Renal cortex interstitium (tissue), 15 donors: ENCODE measurements around the gene SOBP. TPM values are rescaled to one million over a fixed set of nuclear protein-coding genes. Genes with fewer than 3 reads are reported as not detected.
"Not testable (repeated sequence)": the region's sequence is repeated elsewhere in the genome, so short reads cannot be mapped to it uniquely, and the experiment has no call there.

Source experiments
- DNase-seq, 11 donors: peaks; one replicate each; pipeline ENCODE4 v3.0.0-alpha.2; 2013; ENCODE audit warnings: low read depth in 9 of 11, low spot score in 4 of 11; ENCODE audit errors: extremely low read depth in 1 of 11
- long read RNA-seq, 16 experiments: transcript quantifications; one replicate each; lab custom pipeline, GENCODE V29; 2026
- polyA plus RNA-seq, 3 donors: library from polyadenylated mRNA; unstranded; fragments of 120-200 nt; gene quantifications; one replicate each; pipeline ENCODE4 v1.2.1, GENCODE V29; 2013; ENCODE audit not compliant: insufficient read length in 3 of 3

SOBP gene
- polyA plus RNA-seq, result 10 to 100 TPM; 12.0 to 15.7 (median 14.6) TPM
- long read RNA-seq, donor 1, partial matches to known transcripts, result 36 of 36 reads
- long read RNA-seq, donor 1, other reads (novel, unspliced or antisense), result 0 of 36 reads
- long read RNA-seq, donor 2, partial matches to known transcripts, result 25 of 25 reads
- long read RNA-seq, donor 2, other reads (novel, unspliced or antisense), result 0 of 25 reads
- long read RNA-seq, donor 3, full-length matches to known transcripts, result 1 of 1 reads
- long read RNA-seq, donor 3, partial matches to known transcripts, result 0 of 1 reads
- long read RNA-seq, donor 3, other reads (novel, unspliced or antisense), result 0 of 1 reads
- long read RNA-seq, donor 4, result 0 reads
- long read RNA-seq, donor 5, result 0 reads
- long read RNA-seq, donor 6, partial matches to known transcripts, result 9 of 9 reads
- long read RNA-seq, donor 6, other reads (novel, unspliced or antisense), result 0 of 9 reads
- long read RNA-seq, donor 7, full-length matches to known transcripts, result 1 of 1 reads
- long read RNA-seq, donor 7, partial matches to known transcripts, result 0 of 1 reads
- long read RNA-seq, donor 7, other reads (novel, unspliced or antisense), result 0 of 1 reads
- long read RNA-seq, donor 8, result 0 reads
- long read RNA-seq, donor 9, result 0 reads
- long read RNA-seq, donor 10, result 0 reads
- long read RNA-seq, donor 11, full-length matches to known transcripts, result 4 of 4 reads
- long read RNA-seq, donor 11, partial matches to known transcripts, result 0 of 4 reads
- long read RNA-seq, donor 11, other reads (novel, unspliced or antisense), result 0 of 4 reads
- long read RNA-seq, donor 12, partial matches to known transcripts, result 11 of 11 reads
- long read RNA-seq, donor 12, other reads (novel, unspliced or antisense), result 0 of 11 reads
- long read RNA-seq, donor 13, result 0 reads
- long read RNA-seq, donor 14, result 0 reads
- long read RNA-seq, donor 15, full-length matches to known transcripts, result 2 of 2 reads
- long read RNA-seq, donor 15, partial matches to known transcripts, result 0 of 2 reads
- long read RNA-seq, donor 15, other reads (novel, unspliced or antisense), result 0 of 2 reads
- long read RNA-seq, donor 16, result 0 reads

GRCh38 chr6:107489636-107490565, at the start of gene SOBP:
Gene SOBP (plus strand): TSS chr6:107490117. CDS start chr6:107490617, 500 bp downstream.
- DNase-seq, result peak in 9 of 11 donors; percentile 72 to 83 (median 78)

DNA sequence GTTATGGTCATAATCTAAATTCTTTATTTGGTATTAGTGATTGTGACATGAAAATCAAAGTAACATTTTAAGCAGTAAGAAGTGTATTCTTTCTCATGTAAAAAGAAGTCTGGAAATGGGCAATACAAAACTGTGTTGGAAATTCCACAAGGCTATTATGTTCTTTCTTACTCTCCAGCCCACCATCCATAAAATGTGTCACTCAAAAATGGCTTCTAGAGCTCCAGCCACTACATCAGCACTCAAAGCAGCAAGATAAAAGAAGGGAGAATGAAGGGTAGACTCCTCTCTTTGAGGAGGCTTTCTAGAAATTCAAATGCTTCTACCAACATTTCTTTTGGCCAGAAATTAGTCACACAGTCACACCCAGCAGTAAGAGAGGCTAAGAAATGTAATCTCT, 49.0 kb upstream of the SOBP start:
- no peak for DNase-seq

DNA sequence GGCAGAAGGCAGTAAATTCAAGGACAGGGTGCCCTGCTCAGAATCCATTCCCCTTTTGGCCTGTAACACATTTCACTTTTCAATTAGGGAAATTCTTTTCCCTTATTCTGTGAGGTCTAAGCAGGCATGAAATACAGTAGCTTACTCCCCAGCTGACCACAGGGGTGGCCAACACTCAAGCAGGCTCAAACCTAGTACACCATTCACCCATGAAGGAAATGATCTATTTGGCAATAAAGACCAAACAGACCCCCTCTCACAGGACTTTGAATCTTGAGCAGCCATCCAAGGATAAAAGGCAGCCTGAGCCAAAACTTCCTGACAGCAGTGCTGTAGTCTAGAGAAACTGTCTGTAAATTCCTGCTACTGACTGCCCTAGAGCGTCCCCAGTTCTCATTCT, 48.2 kb upstream of the SOBP start:
- peak in 3 of 11 donors; percentile 34 to 41 (median 39) for DNase-seq

DNA sequence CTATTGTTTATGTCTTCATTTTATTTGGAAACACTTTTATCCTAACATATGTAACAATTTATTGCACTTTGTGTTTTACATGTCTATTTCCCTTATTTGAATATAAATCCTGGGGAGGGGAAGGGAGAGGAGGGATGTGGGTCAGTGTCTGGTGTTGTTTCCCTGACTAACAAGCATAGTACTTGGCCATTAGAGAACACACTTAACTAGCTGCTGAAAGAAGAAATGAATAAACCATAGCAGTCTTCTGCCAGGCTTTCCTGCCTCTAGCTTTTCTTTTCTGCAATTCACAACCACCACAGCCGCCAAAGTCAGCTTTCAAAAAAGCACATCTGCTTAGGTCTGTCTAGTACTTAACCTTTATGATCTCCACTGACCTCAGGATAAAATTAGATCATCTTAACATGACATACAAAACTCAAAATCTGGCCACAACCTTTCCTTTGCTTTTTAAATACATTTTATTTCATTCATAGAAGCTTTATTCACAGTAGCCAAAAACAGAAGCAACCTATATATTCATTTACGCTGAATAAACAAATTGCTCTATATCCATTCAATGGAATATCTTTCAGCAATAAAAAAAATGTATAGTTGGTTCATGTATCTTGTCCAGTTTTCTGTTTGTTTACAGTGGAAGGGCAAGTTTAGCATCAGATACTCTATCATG, 46.8 kb upstream of the SOBP start:
- DNase-seq, result no peak

DNA sequence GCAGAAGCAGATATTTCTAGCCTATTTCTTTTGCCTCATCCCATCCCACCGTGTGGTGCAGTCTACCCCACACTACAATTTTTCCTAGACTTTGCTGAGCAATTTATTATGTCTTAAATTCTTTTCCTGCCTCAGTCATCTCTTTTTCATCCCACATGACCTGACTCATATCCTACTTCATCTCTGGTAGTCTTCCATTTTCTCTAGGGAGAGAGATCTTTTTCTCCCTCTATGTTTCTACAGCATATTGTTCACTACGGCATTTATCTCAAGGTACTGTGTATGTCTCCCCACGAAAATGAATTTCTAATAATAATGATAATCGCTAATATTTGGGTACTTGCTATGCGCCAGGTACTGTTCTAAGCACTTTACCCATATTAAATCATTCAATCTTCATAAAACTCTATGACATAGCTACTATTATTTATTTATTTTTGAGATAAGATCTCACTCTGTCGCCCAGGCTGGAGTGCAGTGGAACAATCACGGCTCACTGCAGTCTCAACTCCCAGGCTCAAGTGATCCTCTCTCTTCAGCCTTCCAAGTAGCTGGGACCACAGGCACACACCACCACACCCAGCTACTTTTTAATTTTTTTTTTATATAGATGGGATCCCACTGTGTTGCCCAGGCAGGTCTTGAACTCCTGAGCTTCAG, 46.2 kb upstream of the SOBP start:
- no peak for DNase-seq

DNA sequence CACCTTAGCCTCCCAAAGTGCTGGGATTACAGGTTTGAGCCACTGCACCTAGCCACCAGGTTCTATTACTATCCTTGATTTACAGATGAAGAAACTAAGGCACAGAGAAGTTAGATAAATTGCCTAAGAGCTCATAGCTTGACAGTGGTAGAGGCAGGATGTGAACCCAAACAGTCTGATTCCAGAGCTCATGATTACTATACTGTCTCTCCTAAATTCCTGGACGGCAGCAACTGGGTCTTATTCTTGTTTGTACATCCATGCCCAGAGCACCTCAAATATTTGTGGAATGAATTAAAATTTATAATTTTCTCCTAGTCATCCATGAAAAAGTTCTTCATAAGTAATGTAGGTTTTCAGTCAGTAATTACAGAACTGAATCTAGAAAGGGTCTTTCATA, 45.6 kb upstream of the SOBP start:
- no peak for DNase-seq

DNA sequence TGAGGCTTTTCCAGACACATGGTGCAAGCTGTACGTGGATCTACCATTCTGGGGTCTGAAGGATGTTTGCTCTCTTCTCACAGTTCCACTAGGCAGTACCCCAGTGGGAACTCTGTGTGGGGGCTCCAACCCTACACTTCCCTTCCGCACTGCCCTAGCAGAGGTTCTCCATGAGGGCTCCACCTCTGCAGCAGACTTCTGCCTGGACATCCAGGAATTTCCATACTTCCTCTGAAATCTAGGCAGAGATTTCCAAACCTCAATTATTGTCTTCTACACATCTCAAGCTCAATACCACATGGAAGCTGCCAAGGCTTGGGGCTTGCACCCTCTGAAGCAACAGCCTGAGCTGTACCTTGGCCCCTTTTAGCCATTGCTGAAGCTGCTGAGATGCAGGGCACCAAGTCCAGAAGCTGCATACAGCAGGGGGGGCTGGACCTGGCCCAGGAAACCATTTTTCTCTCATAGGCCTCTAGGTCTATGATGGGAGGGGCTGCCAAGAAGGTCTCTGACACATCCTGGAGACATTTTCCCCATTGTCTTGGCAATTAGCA, 42.2 kb upstream of the SOBP start:
- DNase-seq, result no peak

DNA sequence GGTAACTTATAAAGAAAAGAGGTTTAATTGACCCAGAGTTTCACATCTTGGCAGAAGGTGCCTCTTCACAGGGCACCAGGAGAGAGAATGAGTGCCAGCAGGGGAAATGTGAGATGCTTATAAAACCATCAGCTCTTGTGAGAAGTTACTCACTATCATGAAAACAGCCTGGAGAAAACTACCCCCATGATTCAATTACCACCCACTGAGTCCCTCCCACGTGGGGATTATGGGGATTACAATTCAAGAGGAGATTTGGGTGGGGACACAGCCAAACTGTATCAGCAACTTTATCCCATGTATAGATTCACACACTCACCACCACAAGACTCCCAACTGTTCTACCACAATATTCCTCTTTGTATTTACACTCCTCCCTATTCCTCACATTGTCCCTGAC, 41.1 kb upstream of the SOBP start:
- no peak for DNase-seq

GRCh38 chr6:107458672-107459282, 31.1 kb upstream of the SOBP start:
- DNase-seq, result peak in 5 of 11 donors; percentile 9 to 38 (median 20)

DNA sequence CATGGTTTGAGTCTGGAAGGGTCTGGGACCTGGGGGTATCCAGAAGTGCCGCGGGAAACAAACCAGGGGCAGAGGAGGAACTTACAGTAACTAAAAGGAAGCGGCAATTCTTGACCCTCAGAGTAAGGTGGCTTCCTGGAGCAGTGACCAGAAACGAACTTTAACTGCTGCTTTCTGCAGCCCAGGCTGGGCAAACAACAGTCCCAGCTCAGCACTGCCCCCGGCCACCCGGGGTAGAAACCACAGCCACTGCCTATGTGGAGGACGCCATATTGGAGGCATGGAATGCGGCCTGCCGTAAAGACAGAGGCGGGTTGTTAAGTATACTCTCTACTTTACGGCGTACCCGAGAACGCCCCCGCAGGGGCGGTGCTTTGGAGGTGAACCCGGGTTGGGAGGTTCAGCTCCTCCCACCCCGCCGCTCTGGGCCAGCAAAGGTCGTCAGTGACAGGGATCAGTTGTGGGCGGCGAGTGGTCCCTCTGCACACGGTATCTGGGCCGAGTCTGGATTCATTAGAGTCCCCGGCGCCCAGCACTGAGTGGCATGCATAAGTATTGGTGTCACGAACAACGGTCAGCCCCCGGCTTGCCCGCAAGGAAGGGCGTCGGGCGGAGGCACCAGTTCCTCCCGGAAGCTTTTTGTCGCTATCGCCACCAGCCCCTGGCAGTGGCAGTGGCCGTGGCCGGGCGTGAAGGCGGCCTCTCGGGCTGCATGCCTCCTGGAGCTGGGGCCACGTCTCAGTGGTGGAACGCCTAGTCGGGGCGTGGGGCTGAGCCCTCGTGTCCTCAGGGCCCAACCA, 30.4 kb upstream of the SOBP start, which contains the start of gene PDSS2:
PDSS2 (minus strand) TSS at position 282 of the 800 bp plus-strand sequence; CDS start at position 3, 279 bp downstream.
- peak; percentile 90 to 99 (median 95) for DNase-seq

DNA sequence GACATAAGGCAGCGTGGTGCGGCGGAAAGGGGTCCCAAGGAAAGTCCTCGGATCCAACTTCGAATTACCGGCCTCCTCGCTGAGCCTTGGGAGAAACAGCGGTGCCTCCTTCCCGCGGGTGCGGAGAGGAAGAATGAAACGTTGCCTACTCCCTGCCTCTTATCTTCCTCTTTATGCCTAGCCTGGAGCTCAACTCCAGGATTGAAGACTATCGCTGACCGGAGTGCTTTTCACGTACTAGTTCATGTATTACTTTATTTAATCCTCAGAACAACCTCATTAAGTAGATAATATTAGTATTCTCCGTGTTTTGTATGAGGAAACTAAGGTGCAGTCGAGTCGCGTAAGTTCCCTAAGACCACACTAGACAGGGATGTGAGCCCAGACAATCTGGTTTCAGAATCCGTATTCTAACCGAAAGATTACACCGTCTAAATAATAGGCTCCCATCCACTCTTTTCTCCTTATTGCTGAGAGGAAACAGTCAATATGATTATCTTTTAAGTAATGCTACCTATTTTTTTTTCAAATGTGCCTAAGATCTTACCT, 29.8 kb upstream of the SOBP start:
- DNase-seq, result peak in 1 of 11 donors; percentile 32

DNA sequence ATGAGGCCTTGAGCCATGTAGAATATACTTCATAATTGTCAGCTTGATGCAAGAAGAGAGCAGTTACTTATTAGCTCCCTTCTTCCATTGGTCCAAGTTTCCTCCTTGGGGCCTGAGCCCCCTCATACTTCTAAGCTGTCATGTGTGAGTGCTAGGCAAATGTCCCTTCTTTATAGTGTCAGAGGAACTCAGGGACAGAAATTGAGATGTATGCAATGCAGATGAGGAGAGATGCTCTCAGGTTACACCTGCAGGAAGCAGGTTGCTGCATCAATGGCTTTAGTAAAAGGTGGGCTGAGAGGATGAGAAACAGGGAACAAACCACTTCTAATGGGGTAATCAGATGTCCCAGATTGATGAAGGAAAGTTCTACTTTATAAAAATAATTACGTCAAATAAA, 23.9 kb upstream of the SOBP start:
- no peak for DNase-seq

DNA sequence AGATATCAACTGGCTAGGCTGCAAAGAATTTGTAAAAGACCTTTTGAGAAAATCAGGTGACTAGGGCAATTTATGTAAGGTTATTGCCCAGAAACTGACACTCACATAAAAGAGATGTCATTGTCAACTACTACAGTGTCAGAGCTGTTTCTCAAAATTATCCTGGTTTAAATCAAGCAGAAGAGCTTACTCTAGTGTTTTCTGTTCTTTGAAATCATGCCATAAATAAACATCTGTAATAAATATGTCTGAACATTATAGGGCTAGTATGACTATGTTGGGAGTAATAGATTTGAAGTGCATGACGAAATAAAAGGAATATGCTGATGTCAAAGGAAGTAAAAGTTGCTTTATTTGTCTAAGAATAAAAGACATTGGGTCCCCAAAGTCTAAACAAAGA, 19.6 kb upstream of the SOBP start:
- no peak for DNase-seq

GRCh38 chr6:107473660-107474059, 16.3 kb upstream of the SOBP start:
- no peak for DNase-seq

DNA sequence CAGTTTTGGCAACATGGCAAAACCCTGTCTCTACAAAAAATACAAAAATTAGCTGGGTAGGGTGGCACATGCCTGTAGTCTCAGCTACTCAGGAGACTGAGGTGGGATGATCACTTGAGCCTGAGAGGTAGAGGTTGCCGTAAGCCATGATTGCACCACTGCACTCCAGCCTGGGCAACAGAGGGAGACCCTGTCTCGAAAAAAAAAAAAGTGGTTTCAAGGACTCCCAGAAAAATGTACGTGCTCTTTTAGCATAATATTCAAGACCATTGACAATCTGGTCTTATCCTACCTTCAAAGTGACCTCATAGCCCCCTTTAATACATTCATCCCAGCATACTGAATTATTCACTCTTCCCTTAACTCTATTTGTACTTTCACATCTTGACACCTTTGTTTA, 14.6 kb upstream of the SOBP start:
- DNase-seq, result not testable (repeated sequence)

DNA sequence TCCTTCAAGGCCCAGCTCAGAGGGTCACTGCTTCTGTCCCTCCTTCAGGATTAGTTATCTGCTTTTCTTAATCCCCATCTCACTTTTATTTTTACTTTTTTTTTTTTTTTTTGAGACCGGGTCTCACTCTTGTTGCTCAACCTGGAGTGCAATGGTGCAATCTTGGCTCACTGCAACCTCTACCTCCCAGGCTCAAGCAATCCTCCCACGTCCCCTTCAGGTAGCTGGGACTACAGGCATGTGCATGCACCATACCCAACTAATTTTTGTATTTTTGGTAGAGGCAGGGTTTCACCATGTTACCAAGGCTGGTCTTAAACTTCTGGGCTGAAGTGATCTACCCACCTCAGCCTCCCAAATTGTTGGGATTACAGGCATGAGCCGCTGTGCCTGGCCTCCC, 14.1 kb upstream of the SOBP start:
- DNase-seq, result not testable (repeated sequence)
